Right renal cortex interstitium (tissue), 3 donors: ENCODE measurements around the gene SNAP25. TPM values are rescaled to one million over a fixed set of nuclear protein-coding genes. Genes with fewer than 3 reads are reported as not detected.

Experiments used
- DNase-seq, 3 donors: peaks; one replicate each; pipeline ENCODE4 v3.0.0-alpha.2; 2013; ENCODE audit warnings: low read depth in 3 of 3, low spot score in 2 of 3
- polyA plus RNA-seq, 3 donors: library from polyadenylated mRNA; unstranded; fragments of 120-200 nt; gene quantifications; one replicate each; pipeline ENCODE4 v1.2.1, GENCODE V29; 2013; ENCODE audit not compliant: insufficient read length in 3 of 3

Gene SNAP25
- polyA plus RNA-seq, 3 donors: 5.5 to 6.3 (median 5.9) TPM

DNA sequence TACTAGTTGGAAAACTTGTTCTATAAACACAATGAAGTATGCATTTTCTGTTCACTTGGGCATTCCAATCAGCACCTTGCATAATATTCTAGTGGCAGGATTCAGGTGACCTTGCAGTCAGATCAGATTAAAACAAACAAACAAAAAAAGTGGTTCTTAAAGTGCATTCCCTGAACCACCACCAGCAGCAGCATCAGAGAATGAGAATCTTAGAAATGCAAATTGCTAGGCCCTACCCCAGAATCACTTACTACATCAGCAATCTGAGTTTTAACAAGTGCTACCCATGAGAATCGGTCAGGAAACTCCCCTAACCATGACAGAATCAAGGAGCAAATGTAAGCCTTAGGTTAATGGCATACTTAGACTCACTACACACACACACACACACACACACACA is 41.7 kb downstream of the SNAP25 start:
- no peak for DNase-seq

DNA sequence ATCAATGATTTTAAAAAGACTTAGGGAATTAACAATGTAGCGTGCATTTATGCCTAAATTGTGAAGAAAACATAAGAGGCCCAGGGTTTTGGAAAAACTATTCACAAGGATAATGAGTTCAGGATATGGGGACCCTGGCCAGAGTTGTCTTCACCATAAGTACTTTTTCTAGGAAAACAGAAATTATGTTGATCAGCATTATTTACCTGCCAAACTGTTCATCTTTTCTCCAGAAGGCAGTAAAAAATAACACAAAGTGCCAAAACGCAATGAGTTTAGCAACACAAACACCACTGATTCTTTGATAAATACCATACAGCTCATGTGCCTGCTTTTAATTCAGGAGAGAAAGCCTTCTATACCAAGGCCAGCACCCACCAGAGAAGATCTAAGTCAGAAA is 43.1 kb downstream of the SNAP25 start:
- DNase-seq: no peak

DNA sequence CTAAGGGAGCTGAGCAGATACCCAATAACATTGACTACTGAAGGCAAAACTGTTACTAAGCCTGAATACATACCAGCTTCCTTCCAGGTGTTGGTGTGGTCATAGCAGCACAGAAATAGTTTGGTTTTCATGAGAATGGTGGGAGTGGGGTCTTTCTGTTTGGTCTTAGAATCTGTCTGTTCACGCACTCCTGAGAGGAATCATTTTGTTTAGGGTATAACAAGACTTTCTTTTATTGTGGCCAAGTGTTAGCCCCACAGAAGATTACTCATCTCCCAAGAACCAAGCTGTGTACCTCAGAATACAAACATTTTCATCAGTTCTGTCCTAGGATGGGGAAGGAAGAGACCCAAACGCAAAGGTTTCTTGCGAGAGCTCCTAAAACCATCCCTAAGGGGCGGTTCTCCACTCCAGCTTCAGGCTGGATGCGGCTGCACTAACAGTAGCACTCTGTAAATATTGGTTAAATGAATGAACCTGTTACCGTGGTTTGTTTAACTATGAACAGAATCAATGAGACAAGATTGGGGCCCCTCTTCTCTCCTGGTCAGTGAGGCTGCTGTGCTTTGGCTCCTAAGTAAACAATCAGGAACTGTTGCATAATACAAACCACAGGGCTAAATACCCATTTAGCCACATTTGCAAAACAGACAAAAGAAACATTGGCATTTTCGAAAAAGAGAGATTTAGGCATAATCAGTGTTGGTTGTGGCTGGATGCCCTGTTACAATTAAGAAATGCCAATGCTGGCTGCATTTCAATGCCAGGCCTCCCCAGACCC is 44.9 kb downstream of the SNAP25 start:
- DNase-seq: no peak

DNA sequence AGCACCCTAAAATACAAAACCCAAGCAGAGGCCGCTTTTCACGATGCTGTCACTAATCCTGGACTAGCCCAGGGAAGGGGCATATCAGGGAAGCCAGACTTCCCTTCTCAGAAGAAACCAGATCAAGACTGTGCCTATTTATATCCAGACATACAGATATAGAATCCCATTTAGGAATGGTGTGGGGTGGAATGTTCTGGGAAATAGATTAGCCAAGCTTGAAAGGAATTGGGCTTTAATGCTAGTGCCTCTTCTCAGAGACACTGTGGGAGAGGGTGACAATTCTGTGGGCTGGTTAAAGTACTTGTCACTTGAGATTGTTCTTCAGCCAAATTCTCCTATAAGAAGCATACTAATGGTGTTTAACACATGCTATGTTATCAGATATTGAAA is 45.5 kb downstream of the SNAP25 start:
- DNase-seq: no peak

DNA sequence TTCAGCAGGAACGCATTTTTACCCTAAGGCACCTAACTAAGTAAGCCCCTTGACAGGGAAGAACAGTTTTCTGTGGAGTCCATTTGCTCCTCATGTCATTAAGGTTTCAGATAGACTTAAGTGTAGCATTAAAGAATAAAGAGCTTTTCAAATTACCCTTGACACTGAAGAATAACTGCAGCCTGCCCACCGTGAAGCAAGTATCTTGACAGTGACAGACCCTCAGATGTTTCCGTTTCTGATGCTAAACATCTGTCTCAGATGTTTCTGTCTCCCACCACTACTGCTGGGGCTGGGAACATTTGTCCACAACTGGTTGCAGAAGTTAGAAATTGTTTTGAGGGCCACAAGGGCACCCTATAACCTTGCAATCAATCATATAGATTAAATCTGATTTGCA is 50.0 kb downstream of the SNAP25 start:
- DNase-seq: no peak

DNA sequence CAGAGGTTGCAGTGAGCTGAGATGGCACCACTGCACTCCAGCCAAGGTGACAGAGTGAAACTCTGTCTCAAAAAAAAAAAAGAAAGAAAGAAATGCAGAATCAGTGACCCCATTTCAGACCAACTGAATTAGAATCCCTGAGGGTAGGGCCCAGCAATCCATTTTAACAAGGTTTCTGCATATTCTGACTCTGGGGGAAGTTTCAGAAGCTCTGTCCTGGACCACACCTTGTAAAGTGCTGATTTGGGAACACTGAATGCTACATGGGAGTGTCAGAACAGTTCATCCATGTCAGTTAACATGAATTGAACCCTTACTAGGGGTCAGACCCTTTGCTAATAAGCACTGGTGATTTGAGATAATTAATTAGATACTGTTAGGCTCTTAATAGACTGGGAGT is 52.0 kb downstream of the SNAP25 start:
- DNase-seq: no peak

DNA sequence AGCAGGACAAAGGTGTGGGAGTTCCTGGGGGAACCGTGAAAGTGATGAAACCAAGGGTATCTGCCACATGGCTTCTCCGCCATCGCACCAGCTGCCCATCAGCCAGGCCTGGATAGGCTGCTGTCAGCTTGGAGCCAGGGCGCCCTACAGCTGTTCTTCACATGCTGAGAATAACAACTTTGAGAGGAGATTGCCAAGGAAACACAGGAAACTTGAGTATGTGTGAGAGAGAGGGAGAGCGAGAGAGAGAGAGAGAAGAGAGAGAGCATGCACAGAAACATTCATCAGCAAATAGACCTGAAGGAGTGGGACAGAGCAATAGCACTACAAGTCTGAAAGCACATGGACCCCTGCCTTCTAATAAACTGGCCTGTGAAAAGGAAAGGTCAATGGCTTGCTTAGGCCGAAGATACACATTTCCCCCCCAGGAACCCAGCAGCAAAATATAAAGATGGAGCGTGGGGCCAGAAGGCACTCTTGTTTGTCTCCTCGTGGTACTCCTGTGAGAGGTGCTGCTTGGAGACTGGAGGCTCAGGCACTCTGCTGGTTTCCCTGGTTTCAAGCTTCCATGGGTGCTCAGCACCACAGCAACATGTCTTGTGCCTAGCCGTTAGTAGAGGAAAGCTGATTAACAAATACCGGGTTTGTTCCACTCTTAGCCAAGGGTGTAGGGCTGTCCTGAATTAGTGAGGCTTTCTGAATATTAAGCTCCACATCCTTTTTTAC is 53.0 kb downstream of the SNAP25 start:
- DNase-seq: no peak

DNA sequence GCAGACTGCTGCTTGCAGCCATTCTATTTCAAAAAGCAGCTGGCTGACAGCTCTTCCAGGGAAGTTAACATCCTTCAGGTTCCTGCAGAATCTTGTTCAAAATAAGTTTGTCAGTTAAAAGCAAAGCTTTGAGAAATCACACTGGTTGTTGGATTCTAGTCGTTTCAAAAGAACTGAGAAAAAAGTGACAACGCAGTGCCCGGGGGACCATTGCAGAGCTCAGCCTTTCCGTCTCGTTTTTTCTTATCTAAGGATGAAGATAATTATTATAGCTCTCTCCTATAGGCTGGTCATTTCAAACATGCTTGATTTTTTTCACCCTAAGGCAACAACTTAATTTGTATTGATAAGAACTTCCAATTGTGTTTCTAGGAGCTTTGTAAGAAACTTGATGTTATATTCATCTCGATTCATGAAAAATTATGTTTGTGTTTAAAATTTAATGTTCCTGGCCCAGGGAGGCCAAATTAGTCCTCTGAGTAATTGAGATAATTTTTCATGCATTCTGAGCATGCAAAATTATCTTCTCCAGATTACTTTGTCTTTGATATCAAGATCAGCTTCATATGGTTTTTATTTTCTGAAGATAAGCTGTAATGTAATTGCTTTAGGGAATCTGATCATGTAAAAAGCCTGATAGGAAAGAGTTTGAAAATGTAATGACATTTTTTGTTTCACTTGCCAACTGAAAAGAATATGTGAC is 58.4 kb downstream of the SNAP25 start:
- no peak for DNase-seq

DNA sequence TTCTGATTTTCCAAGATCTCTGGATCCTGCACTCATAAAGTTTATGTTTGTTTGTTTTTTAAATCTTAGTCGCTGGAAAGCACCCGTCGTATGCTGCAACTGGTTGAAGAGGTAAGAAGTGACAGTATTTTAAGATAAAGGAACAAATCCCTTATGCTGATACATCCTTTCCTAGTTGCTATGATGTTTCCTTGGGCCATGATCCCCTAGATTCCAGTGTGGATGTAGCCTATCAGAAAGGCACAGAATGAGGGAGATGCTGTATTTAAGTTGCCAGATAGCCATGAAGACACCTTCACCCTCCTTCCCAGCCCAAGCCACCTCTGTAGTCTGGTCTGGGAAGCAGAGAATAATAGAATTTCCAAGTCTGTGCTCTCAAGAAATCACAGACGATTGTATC is 59.0 kb downstream of the SNAP25 start:
- no peak for DNase-seq

DNA sequence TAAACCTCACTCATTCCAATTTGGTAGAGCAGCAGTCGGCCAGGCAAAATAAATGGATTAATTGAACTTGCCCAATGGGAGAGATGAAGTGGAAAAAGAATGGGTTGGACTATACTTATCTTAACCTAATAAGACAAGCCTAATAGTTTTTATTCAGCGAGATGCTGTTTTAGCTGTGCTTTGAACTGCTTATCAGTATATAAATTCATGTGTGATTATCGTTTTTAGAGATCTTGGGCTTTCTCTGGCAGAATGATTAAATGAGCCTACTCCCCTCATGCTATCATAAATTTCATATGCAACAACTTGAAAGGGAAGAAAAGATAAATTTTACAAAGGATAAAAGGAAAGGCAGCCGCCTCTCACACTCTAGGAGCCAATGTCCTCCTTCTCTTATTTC is 59.8 kb downstream of the SNAP25 start:
- no peak for DNase-seq

DNA sequence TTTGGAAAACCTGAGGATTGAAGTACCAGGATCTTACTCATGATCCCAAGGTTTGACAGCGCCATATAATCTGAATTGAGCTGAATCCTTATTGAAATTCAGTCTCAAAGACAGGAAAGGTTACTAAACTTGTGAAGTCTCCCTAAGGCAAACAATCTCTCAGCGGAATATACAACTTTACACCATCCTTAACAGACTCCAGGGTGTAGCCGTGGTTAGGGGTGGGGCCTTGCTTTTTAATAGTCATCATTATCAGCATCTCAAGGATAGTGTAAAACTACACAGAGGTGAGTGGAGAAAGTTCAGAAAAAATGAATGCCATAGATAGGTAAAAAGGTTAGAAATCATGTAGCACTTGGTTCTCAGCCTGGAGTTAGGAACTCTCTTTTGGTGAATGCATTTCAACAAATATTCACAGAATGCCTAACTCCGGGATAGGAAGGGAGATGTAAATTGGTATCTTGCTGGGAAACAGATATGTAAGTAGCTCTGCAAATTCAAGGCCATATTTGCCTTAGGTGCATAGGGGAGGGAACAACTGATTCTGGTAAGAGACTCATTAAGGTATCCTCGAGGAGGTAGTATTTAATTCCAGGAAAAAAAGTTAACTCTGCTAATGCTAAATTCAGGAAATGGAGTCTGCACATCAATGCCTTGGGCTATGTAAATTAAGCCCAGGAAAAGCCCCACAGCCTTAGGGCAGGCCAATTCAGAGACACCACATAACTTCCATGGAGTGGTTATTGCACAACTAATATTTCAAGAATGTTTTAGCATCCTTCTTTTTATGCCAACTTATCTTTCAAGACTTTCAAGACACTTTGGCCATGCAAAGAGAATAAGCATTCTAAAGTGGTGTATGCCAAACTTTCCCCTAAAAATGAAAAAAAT is 61.6 kb downstream of the SNAP25 start:
- no peak for DNase-seq

DNA sequence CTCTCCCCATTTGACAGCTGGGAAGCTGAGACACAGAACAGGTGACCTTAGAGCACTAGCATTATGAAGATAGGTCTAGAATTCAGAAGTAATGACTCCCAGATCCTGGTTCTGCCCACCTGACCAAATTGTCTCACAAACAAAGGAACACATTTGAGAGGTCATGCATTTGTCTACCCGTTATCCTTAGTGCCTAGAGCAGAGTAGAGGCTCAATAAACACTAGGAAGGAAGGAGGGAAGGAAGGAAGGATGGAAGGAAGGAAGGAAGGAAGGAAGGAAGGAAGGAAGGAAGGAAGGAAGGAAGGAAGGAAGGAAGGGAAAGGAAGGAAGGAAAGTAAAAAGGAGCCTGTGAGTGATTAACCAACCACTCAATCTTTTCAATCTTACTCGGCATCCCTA is 63.3 kb downstream of the SNAP25 start:
- no peak for DNase-seq

DNA sequence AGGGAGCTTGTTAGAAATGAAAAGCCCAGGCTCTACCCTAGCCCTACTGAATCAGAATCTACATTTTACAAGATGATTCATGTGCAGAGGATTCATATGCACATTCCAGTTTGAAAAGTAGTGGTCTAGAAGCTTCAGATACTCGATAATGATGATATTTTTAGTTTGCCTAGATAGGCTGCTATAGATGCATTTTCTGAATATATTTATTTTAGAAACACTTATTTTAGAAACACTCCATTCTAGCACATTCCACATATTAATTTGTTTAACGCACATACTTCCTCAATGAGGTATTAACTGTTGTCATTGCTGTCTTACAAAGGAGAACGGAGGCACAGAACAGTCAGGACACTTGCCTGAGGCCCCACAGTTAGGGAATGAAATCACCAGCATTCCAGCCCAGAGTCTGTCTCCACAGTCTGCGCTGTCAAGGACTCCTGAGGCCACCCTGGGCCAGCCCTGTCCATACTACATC is 64.4 kb downstream of the SNAP25 start:
- DNase-seq: no peak

DNA sequence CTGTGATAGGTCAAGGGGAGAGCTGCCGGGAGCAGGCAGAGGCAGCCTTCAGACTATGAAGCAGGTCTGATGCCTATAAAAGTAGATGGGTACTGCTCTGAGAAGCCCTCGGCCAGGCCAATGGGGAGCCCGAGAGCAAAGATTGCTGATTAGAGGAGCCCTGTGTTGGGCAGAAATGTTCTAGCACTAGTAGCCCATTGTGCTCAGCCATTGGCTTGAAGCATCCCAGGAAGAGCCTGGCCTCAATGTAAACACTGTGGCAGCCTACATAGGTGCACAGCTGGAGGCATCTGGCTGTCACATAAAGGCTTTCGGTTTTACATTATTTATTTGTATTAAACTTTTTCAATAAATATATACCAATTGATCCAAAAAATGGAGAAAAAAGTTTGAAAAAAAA is 67.7 kb downstream of the SNAP25 start:
- DNase-seq: no peak

DNA sequence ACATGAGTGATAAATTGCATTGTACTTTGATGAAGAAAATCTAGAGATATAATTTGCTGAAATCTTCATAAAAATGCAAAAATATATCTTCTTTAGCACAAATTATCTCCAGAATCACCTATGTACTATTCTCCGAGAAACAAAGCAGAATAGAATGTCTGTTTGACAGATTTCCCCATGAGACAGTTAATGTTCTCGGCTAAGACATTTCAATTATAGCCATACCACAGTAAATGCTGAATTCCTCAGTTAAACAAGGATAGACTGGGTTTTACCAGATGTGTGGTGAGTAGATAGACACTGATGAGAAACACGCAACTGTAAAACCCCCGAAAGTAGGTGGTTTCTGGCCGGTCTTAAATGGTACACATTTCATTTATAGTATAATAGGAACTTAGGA is 69.8 kb downstream of the SNAP25 start:
- DNase-seq: no peak

DNA sequence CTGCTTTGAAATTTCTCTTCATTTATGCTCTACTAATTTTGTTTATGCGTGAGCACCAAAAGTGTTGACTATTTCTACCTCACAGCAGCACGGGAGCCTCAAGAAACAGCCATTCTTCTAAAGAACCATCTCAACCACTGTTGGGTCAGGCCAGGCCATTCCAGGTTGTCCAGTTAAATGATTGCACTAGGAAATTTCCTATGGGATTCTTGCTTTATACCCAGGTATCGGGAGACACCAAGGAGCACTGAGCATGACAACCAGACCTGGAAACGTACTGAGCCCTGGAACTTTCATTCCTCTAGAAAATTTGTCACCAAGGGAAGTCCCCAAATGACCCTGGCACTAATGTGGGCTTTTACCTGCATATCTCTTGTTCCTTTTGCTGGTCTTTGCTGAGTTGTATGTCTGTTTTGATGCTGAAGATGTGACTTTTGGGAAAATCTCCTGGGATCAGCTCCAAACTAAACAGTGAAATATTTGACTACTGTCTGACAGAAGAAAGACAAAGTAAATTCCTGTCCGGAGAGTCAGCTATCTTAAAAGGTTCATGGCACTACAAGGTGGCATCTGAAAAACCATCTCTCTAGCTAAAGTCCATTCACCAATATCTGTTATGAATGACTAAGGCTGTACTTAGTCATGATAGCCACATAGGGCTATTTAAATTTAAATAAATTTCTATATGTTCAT is 70.5 kb downstream of the SNAP25 start:
- no peak for DNase-seq

DNA sequence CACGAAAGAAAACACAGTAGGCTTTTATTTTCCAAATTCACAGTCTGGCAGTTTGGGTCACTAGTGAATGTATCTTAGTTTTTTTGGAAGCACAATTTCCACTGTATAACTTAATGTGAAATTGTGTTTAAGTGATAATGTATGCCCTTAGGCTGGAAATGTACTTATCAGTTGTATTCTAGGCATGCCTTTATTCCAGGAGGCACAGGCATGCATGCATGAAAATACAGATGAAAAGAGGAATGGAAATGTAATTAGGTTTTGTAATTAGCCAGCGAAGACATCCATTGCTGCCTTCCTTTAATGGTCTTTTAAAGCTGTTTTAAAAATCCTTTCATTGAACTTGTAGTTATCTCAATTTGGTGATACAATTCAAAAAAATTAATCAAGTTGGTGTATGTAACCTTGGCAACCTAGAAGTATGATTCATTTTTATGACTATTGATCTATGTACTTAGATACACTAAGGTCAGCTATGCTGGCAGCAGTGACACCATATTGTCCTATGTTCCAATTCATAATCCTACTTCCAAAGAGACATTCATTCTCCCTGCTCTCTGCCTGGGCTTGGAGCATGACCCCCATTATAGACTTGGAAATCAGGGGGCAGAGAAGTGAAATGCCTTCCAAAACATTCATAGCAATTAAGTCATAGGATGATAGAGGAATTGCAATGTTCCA is 73.1 kb downstream of the SNAP25 start:
- DNase-seq: no peak

DNA sequence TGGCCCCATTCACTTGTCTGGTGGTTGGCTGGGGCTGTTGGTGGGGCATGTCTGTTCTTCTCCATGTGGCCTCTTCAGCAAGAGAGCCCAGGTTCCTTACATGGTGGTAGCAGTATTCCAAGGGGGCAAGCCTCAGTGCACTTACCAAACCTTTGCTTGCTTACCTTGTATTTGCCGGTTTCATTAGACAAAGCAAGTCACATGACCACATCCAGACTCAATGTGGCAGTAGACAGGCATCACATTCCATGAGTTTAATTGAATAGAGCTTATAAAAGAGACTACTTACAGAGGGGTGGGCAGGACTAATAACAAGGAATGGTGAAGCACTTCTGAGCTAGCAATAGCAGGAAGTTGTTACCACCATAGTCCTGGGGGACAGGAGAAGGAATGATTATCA is 78.6 kb downstream of the SNAP25 start:
- no peak for DNase-seq

DNA sequence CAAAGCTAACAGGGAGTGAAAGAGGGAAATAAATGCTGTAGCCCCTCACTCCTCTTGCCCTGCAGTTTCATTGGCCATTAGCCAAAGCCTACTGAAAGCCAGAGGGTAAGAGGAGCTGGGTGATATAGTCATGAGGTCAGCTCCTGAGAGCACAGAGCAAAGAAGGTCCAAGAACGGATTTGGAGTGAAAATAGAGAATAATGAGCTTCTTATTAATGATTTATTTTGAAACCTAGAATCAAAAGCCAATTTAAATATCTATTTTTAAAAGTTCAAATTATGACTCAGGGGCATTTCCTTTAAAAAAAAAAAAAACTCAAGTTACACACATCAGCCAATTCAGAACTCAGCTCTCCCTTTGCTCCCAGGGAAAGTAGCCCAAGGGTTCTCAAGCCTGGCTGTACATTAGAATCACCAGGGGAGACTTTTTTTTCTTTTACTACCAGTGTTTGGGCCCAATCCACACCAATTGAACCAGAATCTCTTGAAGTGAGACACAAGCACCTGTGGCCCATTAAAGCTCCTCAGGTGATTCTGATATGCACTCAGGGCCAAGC is 79.1 kb downstream of the SNAP25 start:
- no peak for DNase-seq
